Hematopoietic multipotent progenitor cell treated with erythropoietin and hydrocortisone succinate and interleukin-3 and kit ligand, for 4 days (in vitro differentiated cells): ENCODE results near the gene PCDHA9.

ENCODE experiments used
- DNase-seq: peaks from one replicate; pipeline ENCODE4 v3.0.0-alpha.2; 2015

The PCDHA9 gene

DNA sequence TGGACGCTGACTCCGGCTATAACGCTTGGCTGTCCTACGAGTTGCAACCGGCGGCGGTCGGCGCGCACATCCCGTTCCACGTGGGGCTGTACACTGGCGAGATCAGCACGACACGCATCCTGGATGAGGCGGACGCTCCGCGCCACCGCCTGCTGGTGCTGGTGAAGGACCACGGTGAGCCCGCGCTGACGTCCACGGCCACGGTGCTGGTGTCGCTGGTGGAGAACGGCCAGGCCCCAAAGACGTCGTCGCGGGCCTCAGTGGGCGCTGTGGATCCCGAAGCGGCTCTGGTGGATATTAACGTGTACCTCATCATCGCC, 29.0 kb downstream of the PCDHA9 start:
- no peak for DNase-seq

- DNase-seq: peak; percentile 24
Observed at GRCh38 chr5:140881889-140882590, 33.9 kb downstream of the PCDHA9 start, which contains the start of gene PCDHA13. Gene PCDHA13 (plus strand): TSS chr5:140882124. CDS start chr5:140882269, 145 bp downstream.

DNA sequence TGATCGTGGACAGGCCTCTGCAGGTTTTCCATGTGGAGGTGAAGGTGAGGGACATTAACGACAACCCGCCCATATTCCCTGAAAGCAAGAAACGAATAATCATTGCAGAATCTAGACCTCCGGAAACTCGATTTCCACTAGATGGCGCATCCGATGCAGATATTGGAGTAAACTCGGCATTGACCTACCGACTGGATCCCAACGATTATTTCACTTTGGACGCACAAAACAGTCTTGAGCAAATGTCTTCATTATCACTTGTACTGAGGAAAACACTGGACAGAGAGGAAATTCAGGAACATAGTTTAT, 34.4 kb downstream of the PCDHA9 start:
- no peak for DNase-seq

DNA sequence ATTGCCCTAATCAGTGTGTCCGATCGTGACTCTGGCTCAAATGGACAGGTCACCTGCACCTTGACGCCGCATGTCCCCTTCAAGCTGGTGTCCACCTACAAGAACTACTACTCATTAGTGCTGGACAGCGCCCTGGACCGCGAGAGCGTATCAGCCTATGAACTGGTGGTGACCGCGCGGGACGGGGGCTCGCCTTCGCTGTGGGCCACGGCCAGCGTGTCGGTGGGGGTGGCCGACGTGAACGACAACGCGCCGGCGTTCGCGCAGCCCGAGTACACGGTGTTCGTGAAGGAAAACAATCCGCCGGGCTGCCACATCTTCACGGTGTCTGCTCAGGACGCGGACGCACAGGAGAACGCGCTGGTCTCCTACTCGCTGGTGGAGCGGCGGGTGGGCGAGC, 35.2 kb downstream of the PCDHA9 start:
- DNase-seq: no peak

- DNase-seq: no peak
Observed at GRCh38 chr5:140883927-140884697, 35.9 kb downstream of the PCDHA9 start.
